ENCODE results near the gene BROX.
"Not testable (repeated sequence)": the region's sequence is repeated elsewhere in the genome, so short reads cannot be mapped to it uniquely, and the experiment has no call there.

BROX gene, protein sequence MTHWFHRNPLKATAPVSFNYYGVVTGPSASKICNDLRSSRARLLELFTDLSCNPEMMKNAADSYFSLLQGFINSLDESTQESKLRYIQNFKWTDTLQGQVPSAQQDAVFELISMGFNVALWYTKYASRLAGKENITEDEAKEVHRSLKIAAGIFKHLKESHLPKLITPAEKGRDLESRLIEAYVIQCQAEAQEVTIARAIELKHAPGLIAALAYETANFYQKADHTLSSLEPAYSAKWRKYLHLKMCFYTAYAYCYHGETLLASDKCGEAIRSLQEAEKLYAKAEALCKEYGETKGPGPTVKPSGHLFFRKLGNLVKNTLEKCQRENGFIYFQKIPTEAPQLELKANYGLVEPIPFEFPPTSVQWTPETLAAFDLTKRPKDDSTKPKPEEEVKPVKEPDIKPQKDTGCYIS

DNA sequence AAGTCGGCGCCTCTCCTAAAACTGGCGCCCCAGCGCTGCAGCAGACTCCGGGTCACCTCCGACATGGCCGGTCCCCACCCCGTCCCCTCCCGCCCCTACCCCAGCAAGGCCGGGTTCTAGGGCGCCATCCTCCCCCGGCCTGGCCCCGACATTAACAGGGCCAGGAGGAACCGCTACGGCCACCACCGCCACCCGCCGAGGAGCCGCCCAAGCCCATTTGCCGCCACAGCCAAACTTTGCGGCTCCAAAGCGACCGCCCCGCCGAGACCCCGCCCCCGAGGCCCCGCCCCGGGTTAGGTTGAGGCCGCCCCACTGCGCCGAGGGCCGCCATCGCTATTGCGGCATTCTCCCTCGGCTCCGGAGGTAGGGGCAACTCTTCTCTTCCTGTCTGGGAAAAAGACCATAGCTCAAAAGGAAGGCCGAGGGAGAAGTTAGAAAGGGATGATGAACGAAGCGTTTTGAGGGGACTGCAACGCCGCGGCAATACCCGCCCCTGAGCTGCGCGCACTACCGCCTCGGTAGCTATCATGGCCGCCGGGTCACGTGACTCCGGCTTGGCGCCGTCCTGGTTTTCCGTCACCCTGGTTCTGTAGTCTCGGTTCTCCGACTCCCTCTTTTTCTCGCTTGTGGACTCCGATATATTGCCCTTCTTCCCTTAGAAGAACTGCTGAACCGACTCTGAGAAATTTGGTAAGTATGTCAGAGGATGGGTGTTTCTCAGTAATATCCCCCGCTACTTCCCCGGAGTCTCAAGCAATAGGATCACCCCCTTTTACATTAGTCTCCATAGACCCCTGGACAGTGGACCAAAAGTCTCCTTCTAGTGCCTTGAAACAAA, at the start of gene BROX, which contains the start of gene AIDA:
TSS of gene BROX (plus strand) at position 312 of the 838 bp plus-strand sequence. CDS start 3,136 bp downstream, outside the sequence.
TSS of gene AIDA (minus strand) at position 239 of the 838 bp plus-strand sequence. CDS start at position 65, 174 bp downstream.
- DNase-seq (ENCODE audit: low read depth), result peak; percentile 51

DNA sequence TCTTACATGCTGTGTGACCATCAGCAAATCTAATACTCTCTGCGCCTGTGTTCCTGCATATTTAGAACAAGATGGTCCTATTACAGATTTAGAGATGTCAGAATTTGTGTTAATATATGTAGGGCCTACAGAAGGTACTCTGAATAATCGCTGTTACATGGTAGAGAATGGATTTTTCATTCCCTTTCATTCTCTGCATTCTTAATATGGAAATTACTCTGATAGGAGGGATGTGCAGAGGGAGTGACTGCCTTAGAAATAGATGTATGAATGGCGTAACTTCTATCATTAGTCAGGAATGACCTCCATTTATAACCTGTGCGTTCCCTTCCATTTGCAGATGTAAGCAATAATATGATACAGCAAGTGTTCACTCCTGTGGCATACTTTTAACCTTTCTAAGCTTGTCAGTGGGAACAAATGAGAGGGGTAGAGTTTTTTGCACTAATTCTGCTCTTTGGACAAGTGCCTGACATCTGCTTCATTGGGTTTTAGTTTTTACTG, 48.9 kb upstream of the BROX start:
- no peak for DNase-seq (ENCODE audit: low read depth)

DNA sequence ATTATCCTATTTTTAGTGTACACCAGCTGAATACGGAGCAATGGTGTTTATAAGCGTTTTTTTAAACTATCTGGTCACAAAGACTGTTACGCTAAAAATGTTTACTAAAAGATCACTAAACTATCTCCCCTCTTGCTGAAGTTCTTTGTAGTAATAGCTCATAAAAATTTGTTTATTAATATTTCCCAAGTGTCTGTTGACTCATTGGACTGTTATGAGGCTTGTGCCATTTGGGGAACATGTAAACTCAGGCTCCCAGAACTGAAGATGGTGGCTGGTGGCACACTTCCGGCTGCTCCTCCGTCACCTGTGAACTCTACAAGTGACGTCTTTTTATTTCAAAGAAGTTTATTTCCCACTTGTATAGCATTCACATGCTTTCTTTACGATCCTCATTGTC, 46.4 kb upstream of the BROX start:
- no peak for DNase-seq (ENCODE audit: low read depth)

DNA sequence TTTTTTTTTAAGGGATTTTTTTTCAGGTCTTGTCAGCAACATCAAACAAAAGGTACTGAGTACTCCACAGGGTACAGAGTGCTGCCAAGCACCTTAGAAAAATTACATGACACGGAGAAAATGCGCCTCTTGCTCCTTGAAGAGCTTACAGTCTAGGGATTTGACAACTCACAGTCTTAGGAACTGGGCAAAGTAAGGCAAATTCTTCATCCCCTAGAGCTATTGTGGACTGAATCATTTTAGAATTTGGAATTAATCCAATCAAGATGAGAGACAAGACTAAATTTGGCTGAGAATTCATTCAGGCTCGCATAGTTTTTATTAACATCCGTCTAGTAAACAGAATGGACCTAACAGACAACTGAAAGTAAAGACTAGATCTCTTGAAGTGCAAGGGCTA, 44.2 kb upstream of the BROX start:
- not testable (repeated sequence) for DNase-seq (ENCODE audit: low read depth)

DNA sequence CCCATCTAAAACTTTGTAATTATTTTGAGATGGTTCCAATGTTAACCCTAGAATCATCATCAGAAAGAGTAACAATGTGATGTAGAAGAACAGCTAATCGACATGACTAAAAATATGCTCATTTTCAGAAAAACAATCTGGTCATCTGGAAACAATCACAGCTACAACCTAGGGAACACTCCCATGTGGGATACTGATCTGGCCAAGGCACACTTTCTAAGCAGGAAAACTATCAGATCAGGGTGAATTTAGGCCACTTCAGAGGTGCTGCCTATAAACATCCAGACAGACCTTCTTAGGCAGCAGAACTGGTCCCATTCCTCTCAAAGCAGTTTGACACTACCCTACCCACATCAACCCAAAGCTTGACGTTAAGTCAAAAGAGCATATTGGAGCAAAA, 43.3 kb upstream of the BROX start:
- DNase-seq (ENCODE audit: low read depth), result not testable (repeated sequence)

DNA sequence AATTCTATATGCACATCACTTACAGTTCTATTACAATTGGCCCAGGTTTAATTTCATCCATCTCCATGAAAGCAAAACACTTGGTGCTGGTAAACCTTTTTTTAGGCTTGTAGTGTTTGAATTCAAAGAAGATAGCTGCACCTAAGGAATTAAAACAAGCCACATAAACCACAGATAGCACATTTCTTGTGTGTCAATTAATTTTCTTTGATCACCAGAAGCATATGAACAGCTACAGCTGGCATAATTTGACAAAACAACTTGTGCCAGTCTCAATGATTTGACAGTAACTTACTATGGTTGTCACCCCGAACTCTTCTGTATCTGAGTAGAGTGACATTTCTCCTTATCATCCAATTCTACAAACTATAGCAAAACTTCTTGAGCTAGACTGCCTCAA, 42.3 kb upstream of the BROX start:
- no peak for DNase-seq (ENCODE audit: low read depth)

DNA sequence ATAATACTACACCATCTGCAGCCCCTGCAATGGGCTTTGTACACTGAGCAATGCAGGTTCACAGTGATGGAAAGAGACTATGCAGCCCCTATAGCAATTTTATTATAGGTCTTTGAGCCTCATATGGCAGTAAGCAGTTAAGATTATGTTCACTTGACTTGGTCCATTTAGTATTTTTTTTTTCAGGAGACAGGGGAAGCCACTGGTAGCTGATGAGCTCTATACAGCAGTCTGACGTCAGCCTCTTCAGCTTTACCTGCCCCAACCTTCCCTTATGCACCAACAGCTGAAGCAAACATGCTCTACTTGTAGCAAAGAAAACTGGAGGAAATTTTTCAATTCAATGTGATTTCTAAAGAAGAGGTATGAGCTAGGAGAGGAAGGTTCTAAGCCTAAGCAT, 32.3 kb upstream of the BROX start:
- no peak for DNase-seq (ENCODE audit: low read depth)

DNA sequence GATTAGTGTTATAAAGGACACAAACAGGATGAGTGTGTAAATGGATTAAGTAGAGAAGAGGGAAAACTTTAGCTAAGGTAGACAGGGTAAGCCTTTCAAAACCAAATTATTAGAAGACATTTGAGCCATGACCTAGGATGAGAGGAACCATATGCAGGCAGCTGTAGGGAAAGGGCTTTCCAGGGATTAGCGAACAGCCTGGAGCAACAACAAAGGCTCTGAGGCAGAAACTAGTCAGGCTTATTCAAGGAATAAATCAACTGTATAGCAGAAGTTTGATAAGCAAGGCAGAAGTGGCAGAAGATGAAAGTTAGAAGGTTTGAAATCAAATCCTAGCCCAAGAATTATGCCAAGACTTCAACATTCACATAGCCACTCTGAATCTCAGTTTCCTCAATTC, 21.3 kb upstream of the BROX start:
- DNase-seq (ENCODE audit: low read depth), result no peak

DNA sequence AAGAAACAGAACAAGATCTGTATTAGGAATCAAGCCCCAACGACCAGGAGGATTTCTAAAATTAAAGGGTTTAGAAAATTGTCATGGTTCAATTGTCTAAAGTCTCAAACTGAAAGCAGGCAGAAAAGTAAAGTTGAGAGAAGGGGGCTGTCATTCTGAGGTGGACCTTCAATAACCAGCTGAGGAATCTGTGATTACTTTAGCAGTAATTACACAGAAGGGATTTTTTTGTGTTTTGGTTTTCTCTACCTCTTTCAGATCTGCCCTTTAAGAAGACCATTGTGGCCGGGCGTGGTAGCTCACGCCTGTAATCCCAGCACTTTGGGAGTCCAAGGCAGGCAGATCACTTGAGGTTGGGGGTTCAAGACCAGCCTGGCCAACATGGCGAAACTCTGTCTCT, 17.4 kb upstream of the BROX start:
- DNase-seq (ENCODE audit: low read depth), result no peak

DNA sequence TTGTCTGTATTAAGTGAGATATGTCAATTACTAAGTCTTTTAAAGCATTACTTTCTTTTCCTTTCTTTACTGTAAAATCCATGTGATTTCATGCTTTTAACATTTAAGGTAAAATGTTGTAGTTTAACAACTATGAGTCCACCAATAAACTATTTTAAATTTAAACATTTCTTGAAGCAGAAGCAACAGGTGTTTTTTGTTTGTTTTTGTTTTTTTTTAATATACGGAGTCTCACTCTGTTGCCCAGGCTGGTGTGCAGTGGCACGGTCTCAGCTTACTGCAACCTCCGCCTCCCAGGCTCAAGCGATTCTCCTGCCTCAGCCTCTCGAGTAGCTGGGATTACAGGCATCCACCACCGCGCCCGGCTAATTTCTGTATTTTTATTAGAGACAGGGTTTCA, 15.6 kb upstream of the BROX start:
- DNase-seq (ENCODE audit: low read depth), result no peak

DNA sequence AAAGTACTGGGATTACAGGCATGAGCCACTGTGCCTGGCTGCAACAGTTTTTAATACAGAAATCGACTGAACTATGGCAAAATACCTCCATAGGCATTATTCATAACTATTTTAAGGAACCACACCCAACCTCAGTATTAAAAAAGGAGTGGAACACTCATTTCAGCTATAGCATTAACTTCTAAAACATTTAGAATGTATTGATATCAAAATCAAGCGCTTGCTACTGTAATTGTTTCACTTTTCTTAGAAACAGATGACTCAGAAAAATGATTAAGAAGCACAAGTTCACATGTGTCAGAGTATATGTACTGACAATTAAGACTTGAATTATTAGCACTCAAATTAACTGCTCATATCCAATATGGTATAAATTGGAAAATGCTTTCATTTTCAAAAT, 15.2 kb upstream of the BROX start:
- no peak for DNase-seq (ENCODE audit: low read depth)

DNA sequence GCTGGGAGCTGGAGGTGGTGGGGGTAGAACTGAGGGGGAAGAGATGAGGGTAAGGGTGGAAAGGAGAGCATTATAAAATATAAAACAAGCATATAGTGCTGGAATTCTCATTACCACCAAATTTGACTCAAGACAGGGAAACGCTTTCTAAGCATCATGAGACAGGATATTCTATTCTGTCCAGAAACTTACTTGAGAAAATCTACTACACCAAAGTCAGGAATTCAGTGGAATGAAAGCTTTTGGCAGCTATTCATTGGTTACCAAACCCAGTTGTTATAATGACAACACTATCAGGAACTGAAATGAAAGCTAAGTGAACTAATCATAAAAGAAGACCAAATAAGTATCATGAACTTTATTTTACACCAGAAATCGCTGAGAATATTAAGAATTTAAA, 14.5 kb upstream of the BROX start:
- DNase-seq (ENCODE audit: low read depth), result no peak

DNA sequence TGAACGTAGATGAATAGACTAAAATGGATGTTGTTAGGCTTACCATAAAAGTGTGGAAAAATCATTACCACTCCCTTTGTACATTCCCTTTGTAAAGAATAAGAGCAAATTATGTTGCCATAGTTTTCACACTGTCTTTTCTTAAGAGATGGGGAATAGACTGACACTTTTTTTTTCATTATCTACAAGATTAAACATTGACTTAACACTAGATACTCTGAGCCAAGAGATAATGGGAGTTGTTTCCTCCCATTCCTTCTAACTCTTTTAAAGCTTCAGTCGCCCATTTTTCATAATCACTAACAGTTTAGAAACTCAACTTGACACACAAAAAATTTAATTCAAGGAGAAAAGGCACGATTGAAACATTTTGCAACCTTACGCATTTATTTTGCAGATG, 10.2 kb upstream of the BROX start:
- DNase-seq (ENCODE audit: low read depth), result no peak

DNA sequence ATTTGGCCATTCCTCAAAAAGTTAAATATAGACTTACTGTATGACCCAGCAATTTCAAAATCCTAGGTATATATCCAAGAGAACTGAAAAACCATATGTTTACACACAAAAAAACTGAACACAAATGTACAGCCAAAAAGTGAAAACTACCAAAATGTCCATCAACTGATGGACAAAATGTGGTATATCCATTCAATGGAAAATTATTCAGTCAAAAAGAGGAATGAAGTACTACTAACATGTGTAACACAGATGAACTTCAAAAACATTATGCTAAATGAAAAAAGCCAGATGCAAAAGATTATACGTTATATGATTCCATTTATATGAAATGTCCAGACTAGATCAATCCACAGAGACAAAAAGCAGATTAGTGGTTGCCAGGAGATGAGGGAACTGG, 8.1 kb upstream of the BROX start:
- DNase-seq (ENCODE audit: low read depth), result no peak

DNA sequence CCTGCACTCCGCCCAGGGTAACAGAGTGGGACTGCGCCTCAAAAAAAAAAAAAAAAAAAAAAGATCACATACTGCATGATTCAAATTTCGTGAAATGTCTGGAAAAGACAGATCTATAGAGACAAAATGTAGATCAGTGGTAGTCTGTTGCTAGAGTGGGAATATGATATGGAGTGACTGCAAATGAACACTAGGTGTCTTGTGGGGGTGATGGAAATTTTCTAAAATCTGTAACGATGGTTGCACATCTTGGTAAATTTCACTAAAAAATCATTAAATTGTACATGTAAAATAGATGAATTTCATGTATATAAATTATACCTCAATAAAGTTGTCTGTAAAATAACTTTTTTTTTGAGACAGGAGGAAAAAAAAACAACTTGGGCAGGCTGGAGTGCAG, 5.5 kb upstream of the BROX start:
- DNase-seq (ENCODE audit: low read depth), result no peak

DNA sequence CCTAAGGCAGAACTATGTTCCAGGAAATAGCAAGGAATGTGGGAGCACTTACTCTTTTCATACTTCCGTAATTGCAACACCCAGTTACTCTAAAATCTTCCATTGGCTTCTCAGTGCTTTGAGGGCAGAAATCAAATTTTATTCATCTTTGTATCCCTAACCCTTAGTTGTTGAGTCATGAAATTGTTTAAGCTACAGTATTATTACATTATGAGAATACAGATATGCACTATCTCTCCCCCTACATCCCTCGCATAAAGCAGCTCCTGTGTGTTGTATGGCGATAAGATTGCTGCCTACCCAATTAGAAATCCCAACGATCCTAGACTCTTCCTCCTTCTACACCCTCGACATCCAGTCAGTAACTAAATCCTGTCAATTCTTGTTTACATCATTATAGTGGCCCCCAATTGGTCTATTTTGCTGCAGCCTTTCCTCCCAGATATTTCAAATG, 2.6 kb upstream of the BROX start:
- peak; percentile 18 for DNase-seq (ENCODE audit: low read depth)

DNA sequence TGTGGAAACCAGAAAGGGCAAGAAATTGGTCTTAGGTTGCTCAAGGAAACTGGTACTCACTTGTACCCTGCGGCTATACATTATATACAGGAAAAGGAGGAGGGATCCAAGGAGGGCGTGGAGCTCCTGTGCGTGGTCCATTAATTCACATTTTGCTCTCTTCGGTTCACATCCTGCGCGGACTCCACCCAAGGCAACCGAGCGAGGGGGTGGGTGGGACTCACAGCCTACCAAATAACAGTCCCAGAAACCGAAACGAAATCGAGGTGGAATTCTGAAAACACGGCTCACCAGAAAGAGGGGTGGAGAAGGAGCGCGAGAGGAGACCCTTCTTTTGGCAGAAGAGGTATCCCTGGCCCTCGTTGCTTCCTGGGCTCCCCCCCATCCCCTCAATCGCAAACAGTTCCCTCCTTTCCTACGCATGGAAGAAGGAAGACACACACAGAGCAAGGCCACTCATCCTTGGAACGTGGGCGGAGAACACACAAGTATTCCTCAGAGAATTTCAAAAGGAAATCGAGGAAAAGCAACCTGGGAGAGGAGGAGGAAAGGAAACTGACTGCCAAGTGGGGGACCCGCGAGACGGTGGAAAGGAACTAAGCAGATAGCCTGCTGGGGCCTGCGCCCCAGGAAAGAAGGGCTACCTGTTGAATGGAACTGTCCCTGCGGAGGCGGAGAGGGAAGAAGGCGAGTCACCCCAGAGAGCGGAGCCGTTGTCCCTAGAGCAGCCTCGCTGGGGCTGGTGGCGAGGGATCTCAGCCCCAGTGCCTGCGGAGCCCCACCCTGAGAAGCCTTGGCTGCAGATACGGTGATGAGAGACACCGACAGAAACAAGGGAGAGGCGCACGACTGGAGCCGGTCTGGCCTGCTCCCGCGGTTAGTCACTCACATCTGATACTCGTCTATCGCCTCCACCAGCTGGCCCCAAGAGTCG, 778 bp upstream of the BROX start:
- DNase-seq (ENCODE audit: low read depth), result peak; percentile 72

DNA sequence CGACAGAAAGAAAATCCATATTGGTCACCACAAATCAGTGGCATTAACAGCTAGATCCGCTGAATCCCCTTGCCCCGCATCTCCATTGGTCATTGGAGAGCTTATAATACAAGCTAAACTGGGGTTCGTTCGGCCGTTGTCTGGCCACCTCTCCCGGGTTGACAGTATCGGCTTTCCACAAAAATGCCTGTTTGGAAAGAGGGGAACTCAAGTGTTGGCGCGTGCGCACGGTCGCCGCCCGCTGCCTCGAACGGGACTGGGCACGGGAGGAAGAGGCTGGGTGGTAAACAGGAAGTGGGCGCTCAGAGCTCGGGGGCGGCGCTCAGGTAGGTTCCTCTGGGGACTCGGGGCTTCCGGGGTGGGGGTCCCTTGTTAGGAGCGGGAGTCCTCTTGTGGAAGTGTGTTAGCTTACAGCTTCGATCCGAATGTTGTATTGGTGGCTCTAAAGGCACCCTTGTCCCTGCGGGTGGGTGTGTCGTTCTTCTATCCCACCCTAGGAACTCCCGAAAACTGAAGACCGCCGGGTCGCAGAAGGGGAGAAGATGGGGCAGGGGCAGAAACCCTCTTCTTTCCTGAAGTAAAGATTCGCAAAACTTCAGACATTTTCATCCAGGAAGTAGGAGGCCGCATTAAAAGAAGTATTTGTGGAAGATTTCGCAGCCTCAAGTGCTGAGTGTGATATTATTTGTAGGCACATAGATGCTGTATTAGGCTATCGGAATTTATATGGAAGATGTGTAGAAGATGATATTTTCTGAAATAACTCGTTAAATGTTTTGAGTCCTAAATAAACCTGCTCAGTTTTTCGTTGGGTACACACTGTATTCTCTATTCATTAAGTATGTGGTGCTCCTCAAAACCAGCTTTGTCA, 962 bp downstream of the BROX start:
- DNase-seq (ENCODE audit: low read depth), result peak; percentile 91

DNA sequence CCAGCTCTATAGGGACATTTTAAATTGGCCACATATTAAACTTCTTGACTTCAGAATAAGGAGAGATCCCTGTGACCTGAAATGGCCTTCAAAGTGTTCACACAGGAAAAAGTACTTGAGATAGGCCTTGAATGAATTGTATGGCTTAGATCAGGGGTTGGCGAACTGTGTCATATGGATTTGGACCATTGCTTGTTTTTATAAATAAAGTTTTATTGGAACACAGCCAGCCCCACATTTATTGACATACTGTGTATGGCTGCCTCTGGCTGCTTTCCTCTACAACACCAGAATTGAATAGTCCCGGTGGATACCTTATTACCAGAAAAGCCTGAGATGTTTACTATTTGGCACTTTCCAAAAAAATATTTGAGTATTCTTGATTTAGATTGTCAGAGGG, 4.0 kb downstream of the BROX start:
- DNase-seq (ENCODE audit: low read depth), result no peak

DNA sequence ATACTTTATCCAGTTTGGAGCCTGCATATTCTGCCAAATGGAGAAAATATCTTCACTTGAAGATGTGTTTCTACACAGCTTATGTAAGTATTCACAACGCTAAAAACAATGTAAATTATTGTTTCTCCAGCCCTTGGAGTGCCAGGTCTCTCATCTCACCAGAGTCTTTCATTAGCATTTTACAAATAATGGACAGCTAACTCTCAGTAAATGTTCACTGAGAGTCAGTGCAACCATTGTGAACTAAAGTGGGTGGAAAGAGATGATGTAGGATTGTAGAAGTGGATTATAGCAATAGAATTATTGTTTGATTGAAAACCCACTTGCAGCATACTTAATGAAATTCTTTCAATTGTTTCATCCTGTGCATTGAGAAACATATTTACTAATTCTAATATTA, 16.4 kb downstream of the BROX start:
- no peak for DNase-seq (ENCODE audit: low read depth)

DNA sequence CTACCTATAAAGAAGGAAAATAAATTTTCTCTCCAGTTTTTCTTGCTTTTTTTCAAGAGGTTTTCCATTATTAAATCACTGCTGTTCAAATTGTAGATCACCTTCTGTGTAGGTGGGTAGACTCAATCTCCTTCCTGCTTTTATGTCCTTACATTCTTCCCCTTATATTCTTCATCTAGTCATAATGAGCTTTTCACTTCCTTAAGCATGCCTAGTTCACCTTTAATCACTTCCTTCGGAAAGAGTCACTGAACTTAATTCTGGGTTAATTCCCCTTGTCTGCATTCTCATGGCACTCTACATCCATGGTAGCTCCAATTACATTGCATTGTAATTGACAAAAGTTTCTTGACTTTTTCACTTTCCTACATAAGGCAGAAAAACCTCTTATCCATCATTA, 18.5 kb downstream of the BROX start:
- no peak for DNase-seq (ENCODE audit: low read depth)

Data from CMK (cell line).